ENCODE results near the gene TMEM106B.

GRCh38 chr7:12291870-12292269, 80.8 kb downstream of the TMEM106B start:
- TF ChIP-seq EZH2 (IDR thresholded peaks at IDR 0.05; ENCODE audit: insufficient read depth, poor library complexity, severe bottlenecking) (no peak), EZH2phosphoT487 (IDR thresholded peaks at IDR 0.05; ENCODE audit: insufficient read depth, low read depth) (no peak)
